Heart right ventricle (tissue), 16 donors: ENCODE measurements around the gene PTPRD. TPM values are rescaled to one million over a fixed set of nuclear protein-coding genes. Genes with fewer than 3 reads are reported as not detected.

Source experiments
- ATAC-seq, 8 donors: fragments of 200-7000 bp; cut with Tn5 transposase; one replicate each; pipeline ENCODE4 v1.9.1; 2020; ENCODE audit warnings: mild to moderate bottlenecking in 8 of 8, moderate library complexity in 8 of 8, moderate number of reproducible peaks in 1 of 8
- DNase-seq, 2 donors: peaks; one replicate each; pipeline ENCODE4 v3.0.0-alpha.2; 2020
- H3K27ac ChIP-seq, 10 donors: fragments of 200-600 bp; sonication (generic) in 2 of 10; one replicate each; pipeline versions ENCODE4 v1.5.0 to v1.8.0; 2020 to 2022; ENCODE audit warnings: mild to moderate bottlenecking in 3 of 10
- H3K27me3 ChIP-seq, 7 donors: fragments of 200-600 bp; one replicate each; pipeline ENCODE4 v1.8.0; 2021 to 2022; ENCODE audit warnings: mild to moderate bottlenecking in 2 of 7
- H3K36me3 ChIP-seq, 9 donors: fragments of 200-600 bp; sonication (generic) in 1 of 9; one replicate each; pipeline versions ENCODE4 v1.5.0 to v1.8.0; 2020 to 2022; ENCODE audit warnings: mild to moderate bottlenecking in 2 of 9
- H3K4me1 ChIP-seq, 9 donors: fragments of 200-600 bp; sonication (generic) in 1 of 9; one replicate each; pipeline versions ENCODE4 v1.5.0 to v1.8.0; 2020 to 2022; ENCODE audit warnings: mild to moderate bottlenecking in 4 of 9
- H3K4me3 ChIP-seq, 10 donors: fragments of 200-600 bp; sonication (generic) in 2 of 10; one replicate each; pipeline versions ENCODE4 v1.5.0 to v1.8.0; 2020 to 2022; ENCODE audit warnings: mild to moderate bottlenecking in 7 of 10, moderate library complexity in 2 of 10
- H3K9me3 ChIP-seq, 11 donors: fragments of 200-600 bp in 10 of 11; sonication (generic) in 2 of 11; one replicate each; pipeline versions ENCODE4 v1.5.0 to v1.8.0; 2013 to 2022; ENCODE audit warnings: mild to moderate bottlenecking in 2 of 11, control low read depth in 1 of 11, moderate library complexity in 1 of 11
- CTCF ChIP-seq, 9 donors: fragments of 200-600 bp; sonication (generic) in 2 of 9; IDR thresholded peaks; one replicate each; pipeline versions ENCODE4 v1.5.0 to v1.8.0; 2021 to 2022; ENCODE audit warnings: antibody characterized with exemption in 9 of 9, mild to moderate bottlenecking in 5 of 9, moderate library complexity in 1 of 9
- WGBS, 2 donors: extraction: QIAGEN DNeasy Blood & Tissue Kit; methylation state at CpG; one replicate each; pipeline ENCODE4 v1.1.7; 2013; ENCODE audit warnings: inconsistent platforms in 1 of 2; 5-methylcytosine and 5-hydroxymethylcytosine counted together
- intact Hi-C, 10 donors: fragments of 100-400 bp; cut with DNase I; formaldehyde crosslinking; loops; one replicate each; pipeline versions ENCODE4 v1.11.1 to v1.14.2; 2022
- polyA plus RNA-seq, 2 donors: library from polyadenylated mRNA; stranded (reverse); fragments of 200-250 nt; gene quantifications; one replicate each; pipeline ENCODE4 v1.2.3, GENCODE V29; 2013
- total RNA-seq, 10 donors: library from RNA; stranded (reverse); fragmentation: NEBNext Ultra II Directional in 3 of 10; extraction: Animal tissue kit (Norgen Biotek cat#: 25700) in 3 of 10; gene quantifications; one replicate each; pipeline versions ENCODE4 v1.2.1 to v1.2.4, GENCODE V29; 2021 to 2023
- donor health status: Arrhythmogenic right ventricular cardiomyopathy.
- donor health status: ischemic (EF 13 %, LVEDD 7.1; RV severe dilation, severe dysfunction).
- donor health status: healthy with polysubstance abuse.
- donor health status: DM: no; HTN: yes; CAD: no.
- donor health status: DM: no; HTN: no; CAD: no.
- donor health status: ischemic (EF 25% LVEDD 6.9; RV normal size, moderate dysfunction).
- donor health status: ischemic (EF 25% LVEDD 5.7; RV mildly dilated, moderate dysfunction).
- donor health status: healthy.
- donor health status: DM: yes; HTN: yes; CAD: no.
- donor health status: Ischemic cardiomyopathy.
- donor health status: ischemic (EF 35%, LVEDD 5.7; RV mildly dilated, moderate dysfunction).
- donor health status: nonischemic (EF 11% LVEDD 7.7; RV severe dilation, severe dysfunction).
- donor health status: DM: yes; HTN: yes; CAD: no.
- donor health status: PGD.
- donor health status: ischemic (EF 29% LVEDD 5.4; RV normal size, mild dysfunction).
- donor health status: nonischemic (EF 23%, LVEDD 6.1; RV moderate dilation, normal function).

Gene PTPRD
- total and polyA plus RNA-seq, 12 donors = 1.4 to 25.2 (median 13.0) TPM

- no peak for ATAC-seq
These were observed 560.6 kb downstream of the PTPRD start for GRCh38 chr9:10052181-10052580.

DNA sequence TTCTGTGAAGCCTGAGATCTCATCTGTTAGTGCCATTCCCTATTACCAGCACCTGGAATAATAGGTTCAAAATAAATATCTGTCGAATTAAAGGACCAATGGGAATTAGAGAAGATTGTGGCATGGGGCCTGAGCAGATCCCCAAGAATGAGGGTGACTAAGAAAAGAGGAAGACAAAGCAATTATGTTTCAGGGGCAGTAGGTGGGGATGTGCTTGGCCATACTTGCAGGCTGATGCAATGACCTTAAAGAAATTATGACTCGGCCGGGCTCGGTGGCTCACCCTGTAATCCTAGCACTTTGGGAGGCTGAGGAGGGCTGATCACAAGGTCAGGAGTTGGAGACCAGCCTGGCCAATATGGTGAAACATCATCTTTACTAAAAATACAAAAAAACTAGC, 562.8 kb downstream of the PTPRD start:
- Histone ChIP-seq H3K36me3 (no peaks in the 10 kb centered on the region), H3K4me1 (no peaks in the 10 kb centered on the region), H3K4me3 (no peak overlapping the region), H3K27ac (no peak overlapping the region), H3K9me3 (no peaks in the 10 kb centered on the region), H3K27me3 (no peaks in the 10 kb centered on the region)
- TF ChIP-seq CTCF (IDR thresholded peaks at IDR 0.05) = no peak
- ATAC-seq (no peak), DNase-seq (no peak)
- intact Hi-C loops = no loop called here
- 77 to 84% methylated on average over 4 of the region's 4 CpGs for WGBS, 2 donors

More at GRCh38 chr9:10052181-10052580, 560.6 kb downstream of the PTPRD start:
- no peak for TF ChIP-seq CTCF (IDR thresholded peaks at IDR 0.05)
- DNase-seq = no peak
- no peaks in the 10 kb centered on the region for H3K4me1 ChIP-seq
- no peaks in the 10 kb centered on the region for H3K9me3 ChIP-seq
- H3K27ac ChIP-seq = no peak overlapping the region
- intact Hi-C loops = no loop called here
- H3K36me3 ChIP-seq = no peaks in the 10 kb centered on the region
- 79 to 82% methylated on average over 1 of the region's 1 CpG for WGBS, 2 donors
- no peaks in the 10 kb centered on the region for H3K27me3 ChIP-seq
- no peak overlapping the region for H3K4me3 ChIP-seq

DNA sequence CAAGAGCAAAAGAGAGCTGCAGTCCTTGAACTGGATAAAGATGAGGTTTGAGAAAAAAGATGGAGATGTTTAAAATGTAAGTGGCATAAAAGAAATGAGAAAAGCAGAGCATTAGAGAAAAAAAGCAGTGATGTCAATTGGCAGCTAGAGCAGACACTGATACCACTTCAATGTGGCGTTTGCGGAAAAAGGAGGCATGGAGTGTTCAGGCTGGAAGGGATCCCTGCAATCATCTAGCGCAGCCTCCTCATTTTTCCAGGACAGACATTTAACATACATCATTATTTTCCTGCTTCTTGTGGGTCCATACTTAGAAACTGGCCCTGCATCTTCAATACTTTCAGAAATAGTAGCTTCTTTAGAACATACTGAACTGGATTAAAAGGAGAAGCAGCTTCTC, 563.8 kb downstream of the PTPRD start:
- intact Hi-C loops = loop anchor here in 1 of 10 donors (10.0 kb wide), 1 partner anchor 1266 kb away; no protein-coding TSS in a partner anchor

DNA sequence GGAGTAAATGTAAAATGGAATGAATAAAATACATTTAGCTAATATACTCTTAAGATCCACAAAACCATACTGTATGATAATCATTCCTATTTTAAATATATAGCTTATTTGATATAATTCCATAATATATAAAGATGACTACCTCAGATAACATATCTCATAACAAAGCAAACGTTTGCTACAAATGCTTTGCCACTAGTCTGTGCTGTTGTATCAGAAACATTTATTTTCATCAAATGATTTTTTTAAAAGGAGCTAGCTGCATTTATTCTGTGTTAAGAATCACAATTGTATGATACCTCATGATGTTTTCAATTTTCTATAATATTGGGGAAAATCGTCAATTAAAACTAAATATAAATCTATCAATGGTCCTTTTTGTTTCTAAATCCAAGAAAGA, 567.2 kb downstream of the PTPRD start:
- Histone ChIP-seq H3K4me3 (no peak overlapping the region), H3K36me3 (no peaks in the 10 kb centered on the region), H3K9me3 (no peaks in the 10 kb centered on the region), H3K4me1 (no peaks in the 10 kb centered on the region), H3K27ac (no peak overlapping the region), H3K27me3 (no peaks in the 10 kb centered on the region)
- DNase-seq (no peak), ATAC-seq (no peak)
- 20% methylated on average over 2 of the region's 2 CpGs for WGBS, 2 donors
- intact Hi-C loops = loop anchor here in 1 of 10 donors (10.0 kb wide), 1 partner anchor 1269 kb away; no protein-coding TSS in a partner anchor
- TF ChIP-seq CTCF (IDR thresholded peaks at IDR 0.05) = peak in 7 of 9 donors; percentile 31 to 60 (median 44)

More for the DNA sequence above, 563.8 kb downstream of the PTPRD start:
- H3K36me3 ChIP-seq = no peaks in the 10 kb centered on the region
- no peak overlapping the region for H3K27ac ChIP-seq
- no peaks in the 10 kb centered on the region for H3K27me3 ChIP-seq
- 79 to 85% methylated on average over 3 of the region's 3 CpGs for WGBS, 2 donors
- DNase-seq (no peak), ATAC-seq (no peak)
- H3K4me3 ChIP-seq = no peak overlapping the region
- no peaks in the 10 kb centered on the region for H3K4me1 ChIP-seq
- no peak for TF ChIP-seq CTCF (IDR thresholded peaks at IDR 0.05)
- H3K9me3 ChIP-seq = no peaks in the 10 kb centered on the region
